ENCODE measurements around the gene ITCH. TPM values are rescaled to one million over a fixed set of nuclear protein-coding genes. Genes with fewer than 3 reads are reported as not detected.

The ITCH gene
- total RNA-seq, 1 donor from 2014 or later, result 96.9 TPM

DNA sequence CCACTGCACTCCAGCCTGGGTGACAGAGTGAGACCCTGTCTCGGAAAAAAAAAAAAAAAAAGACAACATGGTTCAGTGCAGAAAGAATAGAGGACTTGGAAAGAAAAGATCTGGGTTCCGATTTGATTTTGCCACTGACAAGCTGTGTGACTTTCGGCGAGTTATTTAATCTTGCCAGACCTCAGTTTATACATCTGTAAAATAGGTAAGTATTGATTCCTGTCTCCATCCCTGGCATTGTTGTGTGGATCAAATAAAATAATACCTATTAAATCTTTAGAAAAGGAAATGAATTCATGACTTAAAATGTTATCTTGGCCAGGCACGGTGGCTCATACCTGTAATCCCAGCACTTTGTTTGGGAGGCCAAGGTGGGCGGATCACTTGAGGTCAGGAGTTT is 7.0 kb downstream of the ITCH start:
- Mint-ChIP-seq H3K4me1 (ENCODE audit: low read depth) (peaks cover 39% of the 10 kb centered on the region), H3K27ac (ENCODE audit: unreplicated experiment) (no peak overlapping the region), H3K4me3 (ENCODE audit: unreplicated experiment) (no peak overlapping the region), H3K27me3 (ENCODE audit: low read depth) (no peaks in the 10 kb centered on the region), H3K36me3 (ENCODE audit: low read depth) (peaks cover 39% of the 10 kb centered on the region), H3K9me3 (ENCODE audit: low read depth) (no peaks in the 10 kb centered on the region)
- TF ChIP-seq, protein P1, sequence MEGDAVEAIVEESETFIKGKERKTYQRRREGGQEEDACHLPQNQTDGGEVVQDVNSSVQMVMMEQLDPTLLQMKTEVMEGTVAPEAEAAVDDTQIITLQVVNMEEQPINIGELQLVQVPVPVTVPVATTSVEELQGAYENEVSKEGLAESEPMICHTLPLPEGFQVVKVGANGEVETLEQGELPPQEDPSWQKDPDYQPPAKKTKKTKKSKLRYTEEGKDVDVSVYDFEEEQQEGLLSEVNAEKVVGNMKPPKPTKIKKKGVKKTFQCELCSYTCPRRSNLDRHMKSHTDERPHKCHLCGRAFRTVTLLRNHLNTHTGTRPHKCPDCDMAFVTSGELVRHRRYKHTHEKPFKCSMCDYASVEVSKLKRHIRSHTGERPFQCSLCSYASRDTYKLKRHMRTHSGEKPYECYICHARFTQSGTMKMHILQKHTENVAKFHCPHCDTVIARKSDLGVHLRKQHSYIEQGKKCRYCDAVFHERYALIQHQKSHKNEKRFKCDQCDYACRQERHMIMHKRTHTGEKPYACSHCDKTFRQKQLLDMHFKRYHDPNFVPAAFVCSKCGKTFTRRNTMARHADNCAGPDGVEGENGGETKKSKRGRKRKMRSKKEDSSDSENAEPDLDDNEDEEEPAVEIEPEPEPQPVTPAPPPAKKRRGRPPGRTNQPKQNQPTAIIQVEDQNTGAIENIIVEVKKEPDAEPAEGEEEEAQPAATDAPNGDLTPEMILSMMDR (IDR thresholded peaks at IDR 0.05), result no peak
- no peak for DNase-seq (ENCODE audit: low spot score)

GRCh38 chr20:34373445-34373844 is 10.4 kb downstream of the ITCH start:
- DNase-seq (ENCODE audit: low spot score), result no peak
- peaks cover 12% of the 10 kb centered on the region for H3K4me1 Mint-ChIP-seq (ENCODE audit: low read depth)
- H3K36me3 Mint-ChIP-seq (ENCODE audit: low read depth), result peaks cover 36% of the 10 kb centered on the region
- no peaks in the 10 kb centered on the region for H3K9me3 Mint-ChIP-seq (ENCODE audit: low read depth)
- no peaks in the 10 kb centered on the region for H3K27me3 Mint-ChIP-seq (ENCODE audit: low read depth)
- TF ChIP-seq, protein P1 (IDR thresholded peaks at IDR 0.05), result no peak
- no peak overlapping the region for H3K4me3 Mint-ChIP-seq (ENCODE audit: unreplicated experiment)
- H3K27ac Mint-ChIP-seq (ENCODE audit: unreplicated experiment), result peak overlapping the region; percentile 49

GRCh38 chr20:34374209-34374760 is 11.2 kb downstream of the ITCH start:
- no peaks in the 10 kb centered on the region for H3K9me3 Mint-ChIP-seq (ENCODE audit: low read depth)
- DNase-seq (ENCODE audit: low spot score), result no peak
- peak overlapping the region; percentile 49 for H3K27ac Mint-ChIP-seq (ENCODE audit: unreplicated experiment)
- H3K27me3 Mint-ChIP-seq (ENCODE audit: low read depth), result no peaks in the 10 kb centered on the region
- no peak overlapping the region for H3K4me3 Mint-ChIP-seq (ENCODE audit: unreplicated experiment)
- peaks cover 15% of the 10 kb centered on the region for H3K4me1 Mint-ChIP-seq (ENCODE audit: low read depth)
- peaks cover 33% of the 10 kb centered on the region for H3K36me3 Mint-ChIP-seq (ENCODE audit: low read depth)
- TF ChIP-seq, protein P1 (IDR thresholded peaks at IDR 0.05), result no peak

GRCh38 chr20:34375977-34376430 is 12.9 kb downstream of the ITCH start:
- no peak for DNase-seq (ENCODE audit: low spot score)
- TF ChIP-seq, protein P1 (IDR thresholded peaks at IDR 0.05), result no peak
- Mint-ChIP-seq H3K4me3 (ENCODE audit: unreplicated experiment) (no peak overlapping the region), H3K27ac (ENCODE audit: unreplicated experiment) (no peak overlapping the region), H3K9me3 (ENCODE audit: low read depth) (no peaks in the 10 kb centered on the region), H3K27me3 (ENCODE audit: low read depth) (no peaks in the 10 kb centered on the region), H3K36me3 (ENCODE audit: low read depth) (peaks cover 26% of the 10 kb centered on the region), H3K4me1 (ENCODE audit: low read depth) (peaks cover 17% of the 10 kb centered on the region)

DNA sequence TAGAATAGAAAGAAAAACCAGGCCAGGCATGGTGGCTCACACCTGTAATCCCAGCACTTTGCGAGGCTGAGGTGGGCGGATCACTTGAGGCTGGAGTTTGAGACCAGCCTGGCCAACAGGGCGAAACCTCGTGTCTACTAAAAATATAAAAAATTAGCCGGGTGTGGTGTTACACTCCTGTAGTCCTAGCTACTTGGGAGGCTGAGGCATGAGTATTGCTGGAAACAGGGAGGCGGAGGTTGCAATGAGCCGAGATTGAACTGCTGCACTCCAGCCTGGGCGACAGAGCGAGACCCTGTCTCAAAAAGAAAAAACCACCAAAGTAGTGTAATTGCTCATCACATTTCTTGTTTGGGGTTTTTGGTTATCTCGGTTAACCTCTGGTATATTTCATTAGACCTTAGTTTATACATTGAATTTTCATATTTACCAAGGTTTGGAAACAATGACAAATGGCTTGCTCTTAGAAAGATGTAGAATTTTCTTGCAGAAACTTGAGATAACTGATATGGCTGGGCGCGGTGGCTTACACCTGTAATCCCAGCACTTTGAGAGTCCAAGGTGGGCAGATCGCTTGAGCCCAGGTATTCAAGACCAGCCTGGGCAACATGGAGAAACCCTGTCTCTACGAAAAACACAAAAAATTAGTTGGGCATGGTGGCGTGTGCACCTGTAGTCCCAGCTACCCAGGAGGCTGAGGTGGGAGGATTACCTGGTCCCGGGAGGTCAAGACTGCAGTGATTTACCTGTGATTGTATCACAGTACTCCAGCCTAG is 14.2 kb downstream of the ITCH start:
- H3K27me3 Mint-ChIP-seq (ENCODE audit: low read depth), result no peaks in the 10 kb centered on the region
- H3K27ac Mint-ChIP-seq (ENCODE audit: unreplicated experiment), result no peak overlapping the region
- peak; percentile 21 for DNase-seq (ENCODE audit: low spot score)
- TF ChIP-seq, protein P1 (IDR thresholded peaks at IDR 0.05), result no peak
- no peak overlapping the region for H3K4me3 Mint-ChIP-seq (ENCODE audit: unreplicated experiment)
- peaks cover 23% of the 10 kb centered on the region for H3K36me3 Mint-ChIP-seq (ENCODE audit: low read depth)
- H3K4me1 Mint-ChIP-seq (ENCODE audit: low read depth), result peaks cover 17% of the 10 kb centered on the region
- no peaks in the 10 kb centered on the region for H3K9me3 Mint-ChIP-seq (ENCODE audit: low read depth)

Data from chondrocyte (in vitro differentiated cells).